Keratinocyte (primary cell): ENCODE results near the gene CD69. TPM values are rescaled to one million over a fixed set of nuclear protein-coding genes. Genes with fewer than 3 reads are reported as not detected.

ENCODE experiments used
- DNase-seq: peaks from one replicate; pipeline ENCODE4 v3.0.0-alpha.2; 2011; ENCODE audit warnings: low read depth, missing footprints, low spot score
- FAIRE-seq: peaks from 2 replicates; lab custom pipeline; 2011; peaks lifted over from hg19 to GRCh38; lab: Jason Lieb, UNC
- H2AFZ ChIP-seq: 2 replicates; pipeline ENCODE4 v1.6.0; 2012; ENCODE audit warnings: low read length, control low read depth, inconsistent platforms; ENCODE audit not compliant: control insufficient read depth
- H3K27ac ChIP-seq: 2 replicates; pipeline ENCODE4 v1.5.1; 2011; ENCODE audit warnings: low read length; ENCODE audit not compliant: control insufficient read depth, insufficient read depth
- H3K27me3 ChIP-seq: 3 replicates; pipeline ENCODE4 v1.6.0; 2011; ENCODE audit warnings: low read length; ENCODE audit not compliant: control insufficient read depth, insufficient read depth; ENCODE audit errors: extremely low read depth
- H3K36me3 ChIP-seq, 2 experiments: 2 replicates in 1 of 2; 3 replicates in 1 of 2; pipeline ENCODE4 v1.5.1; 2011; ENCODE audit warnings: low read length in 2 of 2, mild to moderate bottlenecking in 1 of 2; ENCODE audit not compliant: control insufficient read depth in 2 of 2, insufficient read depth in 2 of 2; ENCODE audit errors: extremely low read depth in 1 of 2
- H3K4me1 ChIP-seq: 3 replicates; pipeline ENCODE4 v1.5.1; 2011; ENCODE audit warnings: low read length; ENCODE audit not compliant: control insufficient read depth, insufficient read depth; ENCODE audit errors: extremely low read depth
- H3K4me2 ChIP-seq: 3 replicates; pipeline ENCODE4 v1.6.0; 2011; ENCODE audit warnings: low read depth, low read length; ENCODE audit not compliant: control insufficient read depth, insufficient read depth; ENCODE audit errors: extremely low read depth
- H3K4me3 ChIP-seq, 3 experiments: fragments of 200-600 bp in 1 of 3; sonication (generic) in 1 of 3; 2 replicates in 2 of 3; 3 replicates in 1 of 3; pipeline ENCODE4 v1.5.1; 2011 to 2016; ENCODE audit warnings: low read length in 3 of 3, mild to moderate bottlenecking in 3 of 3, control low read depth in 2 of 3, inconsistent platforms in 1 of 3, low read depth in 1 of 3, mixed read lengths in 1 of 3, mixed run types in 1 of 3, moderate library complexity in 1 of 3; ENCODE audit not compliant: control insufficient read depth in 2 of 3, insufficient read depth in 2 of 3; ENCODE audit errors: extremely low read depth in 1 of 3
- H3K79me2 ChIP-seq: 2 replicates; pipeline ENCODE4 v1.6.0; 2012; ENCODE audit warnings: low read length; ENCODE audit not compliant: control insufficient read depth, insufficient read depth
- H3K9ac ChIP-seq: 3 replicates; pipeline ENCODE4 v1.6.0; 2011; ENCODE audit warnings: low read length; ENCODE audit not compliant: control insufficient read depth, insufficient read depth; ENCODE audit errors: extremely low read depth
- H3K9me1 ChIP-seq: 3 replicates; pipeline ENCODE4 v1.6.0; 2011; ENCODE audit warnings: low read length; ENCODE audit not compliant: control insufficient read depth, insufficient read depth; ENCODE audit errors: extremely low read depth
- H3K9me3 ChIP-seq: 2 replicates; pipeline ENCODE4 v1.5.1; 2012; ENCODE audit warnings: low read depth, low read length; ENCODE audit not compliant: control insufficient read depth
- H4K20me1 ChIP-seq: 3 replicates; pipeline ENCODE4 v1.6.0; 2011; ENCODE audit warnings: low read length; ENCODE audit not compliant: control insufficient read depth, insufficient read depth; ENCODE audit errors: extremely low read depth
- CTCF ChIP-seq, 3 experiments: IDR thresholded peaks in 1 of 3; conservative IDR thresholded peaks in 1 of 3; optimal IDR thresholded peaks in 1 of 3; 2 replicates in 2 of 3; 3 replicates in 1 of 3; pipeline versions ENCODE3 to v1.5.1; 2011; ENCODE audit warnings: low read length in 3 of 3, mild to moderate bottlenecking in 3 of 3, moderate library complexity in 2 of 3, control low read depth in 1 of 3, inconsistent platforms in 1 of 3; ENCODE audit not compliant: insufficient read depth in 2 of 3; ENCODE audit errors: extremely low read depth in 1 of 3
- EZH2 ChIP-seq: IDR thresholded peaks from one replicate; pipeline ENCODE4 v1.6.1; 2012; ENCODE audit warnings: inconsistent platforms, mild to moderate bottlenecking, low read length, moderate library complexity
- dilution Hi-C: fragments of 300-500 bp; cut with MboI; formaldehyde crosslinking; loops from one replicate; pipeline ENCODE4 v1.7.0; 2020; ENCODE audit warnings: low sequenced_read_pairs; ENCODE audit not compliant: extremely low pct_ligation_motif_present
- polyA plus RNA-seq, 5 experiments: library from polyadenylated mRNA; depleted of rRNA in 3 of 5; stranded (reverse) in 3 of 5; stranded (forward) in 1 of 5; unstranded in 1 of 5; fragments of >200 nt; gene quantifications; 1 replicate in 1 of 5; 2 replicates in 3 of 5; 3 replicates in 1 of 5; pipeline versions ENCODE4 v1.2.1 to v1.2.3, GENCODE V29; 2011 to 2012; ENCODE audit warnings: missing spikeins in 2 of 5, low read depth in 1 of 5, low replicate concordance in 1 of 5

CD69 gene
- polyA plus RNA-seq, 1 donor (not counting 4 experiments of a cell fraction or from before 2014, with no cell fraction given) = not detected

GRCh38 chr12:9724023-9724422 is 36.7 kb downstream of the CD69 start:
- DNase-seq (no peak), FAIRE-seq (no peak)
- Histone ChIP-seq H3K4me1 (peaks cover 12% of the 10 kb centered on the region), H3K9me1 (no peaks in the 10 kb centered on the region), H3K9ac (no peak overlapping the region), H2AFZ (no peak overlapping the region), H3K79me2 (no peaks in the 10 kb centered on the region), H3K4me3 (no peak overlapping the region), H4K20me1 (no peaks in the 10 kb centered on the region), H3K9me3 (no peaks in the 10 kb centered on the region), H3K27me3 (no peaks in the 10 kb centered on the region), H3K4me2 (no peak overlapping the region), H3K27ac (no peak overlapping the region), H3K36me3 (no peaks in the 10 kb centered on the region)
- no peak for TF ChIP-seq EZH2
- dilution Hi-C loops = no loop called here

GRCh38 chr12:9721394-9722092 is 39.2 kb downstream of the CD69 start:
- no peak overlapping the region for H3K27ac ChIP-seq
- no peak overlapping the region for H3K4me3 ChIP-seq
- DNase-seq = no peak
- no peaks in the 10 kb centered on the region for H4K20me1 ChIP-seq
- no peaks in the 10 kb centered on the region for H3K79me2 ChIP-seq
- dilution Hi-C loops = no loop called here
- H3K9ac ChIP-seq = no peak overlapping the region
- TF ChIP-seq EZH2 (no peak), CTCF (optimal IDR thresholded peaks at IDR 0.05 in 1 of 3, IDR thresholded peaks at IDR 0.05 in 1 of 3, conservative IDR thresholded peaks at IDR 0.05 in 1 of 3; ENCODE audit: extremely low read depth in 1 of 3, insufficient read depth in 2 of 3, low read length in 3 of 3) (no peak)
- peaks cover 12% of the 10 kb centered on the region for H3K4me1 ChIP-seq
- H3K9me1 ChIP-seq = no peaks in the 10 kb centered on the region
- H3K36me3 ChIP-seq = no peaks in the 10 kb centered on the region
- H3K9me3 ChIP-seq = no peaks in the 10 kb centered on the region
- no peak overlapping the region for H3K4me2 ChIP-seq
- no peaks in the 10 kb centered on the region for H3K27me3 ChIP-seq
- no peak for FAIRE-seq
- no peak overlapping the region for H2AFZ ChIP-seq

- no peaks in the 10 kb centered on the region for H4K20me1 ChIP-seq
- no peak overlapping the region for H3K4me2 ChIP-seq
- TF ChIP-seq CTCF (optimal IDR thresholded peaks at IDR 0.05 in 1 of 3, IDR thresholded peaks at IDR 0.05 in 1 of 3, conservative IDR thresholded peaks at IDR 0.05 in 1 of 3; ENCODE audit: extremely low read depth in 1 of 3, insufficient read depth in 2 of 3, low read length in 3 of 3) (no peak), EZH2 (no peak)
- H3K36me3 ChIP-seq = no peaks in the 10 kb centered on the region
- no peaks in the 10 kb centered on the region for H3K27me3 ChIP-seq
- H2AFZ ChIP-seq = no peak overlapping the region
- H3K4me3 ChIP-seq = no peak overlapping the region
- H3K9me3 ChIP-seq = no peaks in the 10 kb centered on the region
- FAIRE-seq = no peak
- no peaks in the 10 kb centered on the region for H3K79me2 ChIP-seq
- peaks cover 7% of the 10 kb centered on the region for H3K4me1 ChIP-seq
- DNase-seq = no peak
- dilution Hi-C loops = no loop called here
- H3K9me1 ChIP-seq = no peaks in the 10 kb centered on the region
- no peak overlapping the region for H3K27ac ChIP-seq
- no peak overlapping the region for H3K9ac ChIP-seq
Observed at GRCh38 chr12:9719790-9720189, 40.9 kb downstream of the CD69 start.
